RWPE2 (cell line): ENCODE measurements around the gene RPL38.

Experiments
- ATAC-seq: fragments of 200-7000 bp; cut with Tn5 transposase; 3 replicates; pipeline ENCODE4 v1.9.1; 2021; ENCODE audit warnings: low read depth
- DNase-seq: peaks from one replicate; pipeline ENCODE4 v3.0.0-alpha.2; 2020; ENCODE audit warnings: low spot score
- H3K27ac ChIP-seq: fragments of 450-650 bp; 2 replicates; pipeline ENCODE4 v1.5.1; 2017; ENCODE audit warnings: mild to moderate bottlenecking; ENCODE audit not compliant: poor library complexity, severe bottlenecking
- H3K27me3 ChIP-seq: fragments of 250-450 bp; sonication (Bioruptor Pico); 2 replicates; pipeline ENCODE4 v1.5.1; 2021; ENCODE audit warnings: mild to moderate bottlenecking, moderate library complexity; ENCODE audit not compliant: insufficient read depth, poor library complexity, severe bottlenecking
- H3K36me3 ChIP-seq: fragments of 250-450 bp; sonication (Bioruptor Pico); 2 replicates; pipeline ENCODE4 v1.5.1; 2020; ENCODE audit warnings: low read depth, mild to moderate bottlenecking, moderate library complexity
- H3K4me1 ChIP-seq: fragments of 250-450 bp; sonication (Bioruptor Pico); 2 replicates; pipeline ENCODE4 v1.5.1; 2021; ENCODE audit warnings: mild to moderate bottlenecking, moderate library complexity; ENCODE audit not compliant: insufficient read depth, poor library complexity, severe bottlenecking
- H3K4me3 ChIP-seq: fragments of 250-450 bp; sonication (Bioruptor Pico); 2 replicates; pipeline ENCODE4 v1.5.1; 2021; ENCODE audit warnings: mild to moderate bottlenecking, moderate library complexity; ENCODE audit not compliant: severe bottlenecking
- H3K9me3 ChIP-seq: fragments of 250-450 bp; sonication (Bioruptor Pico); 2 replicates; pipeline ENCODE4 v1.5.1; 2021; ENCODE audit warnings: mild to moderate bottlenecking, moderate library complexity; ENCODE audit not compliant: severe bottlenecking
- CTCF ChIP-seq: fragments of 450-650 bp; IDR thresholded peaks from one replicate; pipeline ENCODE4 v1.5.1; 2017; ENCODE audit warnings: mild to moderate bottlenecking, moderate library complexity; ENCODE audit not compliant: poor library complexity, severe bottlenecking

RPL38 gene

GRCh38 chr17:74227271-74228080, 24.0 kb downstream of the RPL38 start:
- Histone ChIP-seq H3K4me1 (no peaks in the 10 kb centered on the region), H3K4me3 (no peak overlapping the region), H3K27ac (no peak overlapping the region), H3K27me3 (no peaks in the 10 kb centered on the region), H3K9me3 (no peaks in the 10 kb centered on the region), H3K36me3 (no peaks in the 10 kb centered on the region)
- no peak for TF ChIP-seq CTCF
- no peak for ATAC-seq
- no peak for DNase-seq

- ATAC-seq (no peak), DNase-seq (no peak)
- Histone ChIP-seq H3K9me3 (no peaks in the 10 kb centered on the region), H3K27ac (no peak overlapping the region), H3K36me3 (no peaks in the 10 kb centered on the region), H3K4me3 (no peak overlapping the region), H3K27me3 (no peaks in the 10 kb centered on the region), H3K4me1 (no peaks in the 10 kb centered on the region)
- TF ChIP-seq CTCF, result no peak
Observed at GRCh38 chr17:74228306-74228978, 25.0 kb downstream of the RPL38 start.

GRCh38 chr17:74230896-74231295, 27.4 kb downstream of the RPL38 start:
- no peak overlapping the region for H3K27ac ChIP-seq
- no peaks in the 10 kb centered on the region for H3K9me3 ChIP-seq
- ATAC-seq (no peak), DNase-seq (peak; percentile 40)
- TF ChIP-seq CTCF, result no peak
- H3K27me3 ChIP-seq, result no peaks in the 10 kb centered on the region
- H3K36me3 ChIP-seq, result no peaks in the 10 kb centered on the region
- no peaks in the 10 kb centered on the region for H3K4me1 ChIP-seq
- H3K4me3 ChIP-seq, result no peak overlapping the region

GRCh38 chr17:74231928-74232907, 28.7 kb downstream of the RPL38 start:
- Histone ChIP-seq H3K27me3 (no peaks in the 10 kb centered on the region), H3K36me3 (no peaks in the 10 kb centered on the region), H3K4me3 (no peak overlapping the region), H3K9me3 (no peaks in the 10 kb centered on the region), H3K27ac (no peak overlapping the region), H3K4me1 (no peaks in the 10 kb centered on the region)
- no peak for TF ChIP-seq CTCF
- DNase-seq, result peak; percentile 62
- ATAC-seq, result no peak
